Ovary (tissue), 3 donors: ENCODE results near the gene ATP6V1G1.

Experiments
- EP300 ChIP-seq: sonication (generic); formaldehyde crosslinking; IDR thresholded peaks from one replicate; pipeline ENCODE4 v1.6.1; 2017; ENCODE audit warnings: antibody characterized with exemption
- TF ChIP-seq, protein P1 (sequence below), 3 donors: fragments of 450-650 bp in 2 of 3; fragments of 200-600 bp in 1 of 3; IDR thresholded peaks; one replicate each; pipeline versions ENCODE4 v1.5.1 to v1.8.0; 2016 to 2022; ENCODE audit warnings: antibody characterized with exemption in 3 of 3, mild to moderate bottlenecking in 1 of 3
- donor health status: DM: no; HTN: no; CAD: no.

GRCh38 chr9:114613087-114613486 is 25.5 kb downstream of the ATP6V1G1 start:
- TF ChIP-seq, protein P1, sequence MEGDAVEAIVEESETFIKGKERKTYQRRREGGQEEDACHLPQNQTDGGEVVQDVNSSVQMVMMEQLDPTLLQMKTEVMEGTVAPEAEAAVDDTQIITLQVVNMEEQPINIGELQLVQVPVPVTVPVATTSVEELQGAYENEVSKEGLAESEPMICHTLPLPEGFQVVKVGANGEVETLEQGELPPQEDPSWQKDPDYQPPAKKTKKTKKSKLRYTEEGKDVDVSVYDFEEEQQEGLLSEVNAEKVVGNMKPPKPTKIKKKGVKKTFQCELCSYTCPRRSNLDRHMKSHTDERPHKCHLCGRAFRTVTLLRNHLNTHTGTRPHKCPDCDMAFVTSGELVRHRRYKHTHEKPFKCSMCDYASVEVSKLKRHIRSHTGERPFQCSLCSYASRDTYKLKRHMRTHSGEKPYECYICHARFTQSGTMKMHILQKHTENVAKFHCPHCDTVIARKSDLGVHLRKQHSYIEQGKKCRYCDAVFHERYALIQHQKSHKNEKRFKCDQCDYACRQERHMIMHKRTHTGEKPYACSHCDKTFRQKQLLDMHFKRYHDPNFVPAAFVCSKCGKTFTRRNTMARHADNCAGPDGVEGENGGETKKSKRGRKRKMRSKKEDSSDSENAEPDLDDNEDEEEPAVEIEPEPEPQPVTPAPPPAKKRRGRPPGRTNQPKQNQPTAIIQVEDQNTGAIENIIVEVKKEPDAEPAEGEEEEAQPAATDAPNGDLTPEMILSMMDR (IDR thresholded peaks at IDR 0.05), result no peak
- TF ChIP-seq EP300, result no peak
